SIG-M5 treated with dmso at 0.1 percent for 504 hours (cell line): Measurements from ENCODE around the gene PPP1R9B.

ENCODE experiments used
- DNase-seq: peaks from one replicate; lab custom pipeline; 2025; ENCODE audit not compliant: unreplicated experiment; lab: John Stamatoyannopoulos, UW

PPP1R9B gene

DNA sequence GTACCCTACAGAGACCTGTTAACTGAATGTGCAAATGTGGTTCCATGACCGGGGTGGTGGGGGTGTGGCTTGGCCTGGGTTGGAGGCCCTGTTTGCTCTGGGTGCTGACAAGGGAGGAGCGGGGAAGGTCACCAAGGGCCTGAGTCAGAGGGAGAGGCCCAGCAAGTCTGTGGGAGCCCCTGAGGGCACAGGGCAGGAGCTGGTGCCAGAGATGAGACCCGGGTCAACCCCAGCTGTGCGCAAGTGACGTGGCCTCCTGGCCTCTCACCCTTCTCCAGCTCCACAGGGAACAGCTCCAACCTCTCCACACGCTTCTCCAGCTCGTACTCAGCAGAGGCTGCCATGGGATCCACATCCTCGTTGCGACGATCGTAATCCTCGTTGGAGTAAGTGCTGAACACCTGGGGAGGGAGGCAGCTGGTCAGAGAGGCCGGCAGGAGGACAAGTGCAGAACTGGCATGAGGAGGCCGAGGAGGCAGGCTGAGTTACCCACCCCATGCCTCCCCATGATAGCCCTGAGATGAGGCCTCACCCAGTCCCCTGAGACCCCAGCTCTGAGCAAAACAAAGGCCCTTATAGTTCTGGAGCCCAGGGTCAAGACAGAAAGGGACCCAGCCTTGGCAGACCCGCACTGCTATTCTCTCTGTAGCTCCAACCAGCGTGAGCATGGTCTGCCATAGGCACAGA is 5.5 kb downstream of the PPP1R9B start:
- no peak for DNase-seq

DNA sequence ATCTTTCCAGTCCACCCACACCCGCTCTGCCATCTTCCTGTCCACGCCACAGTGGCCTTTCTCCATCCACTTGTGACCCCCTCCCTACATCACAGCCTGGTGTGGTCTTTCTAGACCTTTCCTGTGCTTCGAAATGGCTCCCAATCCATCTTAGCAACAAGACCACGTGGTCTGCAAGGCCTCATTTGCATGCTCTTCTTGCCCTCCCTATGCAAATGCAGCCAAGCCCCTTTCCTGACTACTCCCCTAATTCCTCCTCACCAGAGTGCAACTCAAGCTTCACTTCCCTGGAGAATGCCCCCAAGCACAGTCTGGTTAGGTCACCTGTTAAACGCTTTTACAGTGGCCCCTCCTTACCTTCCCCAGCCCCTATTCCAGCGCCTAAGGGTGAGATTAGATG is 6.1 kb downstream of the PPP1R9B start:
- DNase-seq: no peak

- DNase-seq: no peak
Observed at GRCh38 chr17:50143461-50144176, 6.9 kb downstream of the PPP1R9B start.

DNA sequence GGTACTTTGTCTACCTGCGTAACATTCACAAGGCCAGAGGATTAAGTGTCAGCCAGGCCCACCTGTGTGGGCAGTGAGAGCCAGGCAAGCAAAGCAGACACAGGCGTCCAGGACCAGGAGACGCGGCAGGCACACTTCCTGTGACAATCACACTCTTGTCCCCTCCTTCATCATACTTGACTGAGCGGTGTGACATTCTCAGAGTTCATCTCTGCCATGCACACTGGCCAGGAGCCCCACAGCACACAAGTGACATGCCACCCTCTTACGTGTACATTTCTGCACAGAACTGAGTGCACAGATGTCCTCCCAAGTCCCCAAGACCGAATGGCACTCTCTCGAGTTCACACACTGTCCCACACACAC is 8.7 kb downstream of the PPP1R9B start:
- no peak for DNase-seq

- no peak for DNase-seq
Observed at GRCh38 chr17:50141026-50141744, 9.3 kb downstream of the PPP1R9B start.

GRCh38 chr17:50139950-50140885 is 10.3 kb downstream of the PPP1R9B start:
- peak; percentile 78 for DNase-seq

DNA sequence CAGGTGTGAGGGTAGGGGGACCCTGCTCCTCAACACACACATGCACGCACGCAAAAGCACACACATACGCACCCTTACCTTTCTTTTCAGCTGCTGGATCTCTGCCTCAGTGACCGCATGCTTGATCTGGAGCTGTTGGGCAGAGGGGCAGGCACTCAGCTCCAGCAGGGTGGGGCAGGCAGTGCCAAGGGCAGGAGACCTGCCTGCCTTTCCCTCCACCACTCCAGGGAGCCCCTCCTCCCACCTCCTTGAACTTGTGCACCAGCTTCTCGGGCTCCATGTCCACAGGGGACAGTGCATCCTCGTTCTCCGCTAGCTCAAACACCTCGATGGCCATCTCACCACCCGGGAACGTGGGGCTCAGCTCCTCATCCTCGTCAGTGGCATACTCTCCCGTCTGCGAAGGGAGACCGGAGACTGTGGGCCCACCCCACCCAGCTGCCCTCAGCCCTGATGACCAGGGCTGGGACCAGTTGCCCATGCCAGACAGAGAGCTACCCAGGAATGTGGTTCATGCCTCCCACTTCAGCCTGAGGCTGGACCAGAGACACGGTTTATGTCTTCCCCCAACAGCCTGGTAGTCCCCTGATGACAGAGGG is 11.2 kb downstream of the PPP1R9B start:
- DNase-seq: no peak

- DNase-seq: no peak
Observed at GRCh38 chr17:50137042-50137441, 13.4 kb downstream of the PPP1R9B start.

GRCh38 chr17:50136096-50136687 is 14.3 kb downstream of the PPP1R9B start:
- no peak for DNase-seq

GRCh38 chr17:50135316-50136095 is 15.0 kb downstream of the PPP1R9B start:
- DNase-seq: no peak

DNA sequence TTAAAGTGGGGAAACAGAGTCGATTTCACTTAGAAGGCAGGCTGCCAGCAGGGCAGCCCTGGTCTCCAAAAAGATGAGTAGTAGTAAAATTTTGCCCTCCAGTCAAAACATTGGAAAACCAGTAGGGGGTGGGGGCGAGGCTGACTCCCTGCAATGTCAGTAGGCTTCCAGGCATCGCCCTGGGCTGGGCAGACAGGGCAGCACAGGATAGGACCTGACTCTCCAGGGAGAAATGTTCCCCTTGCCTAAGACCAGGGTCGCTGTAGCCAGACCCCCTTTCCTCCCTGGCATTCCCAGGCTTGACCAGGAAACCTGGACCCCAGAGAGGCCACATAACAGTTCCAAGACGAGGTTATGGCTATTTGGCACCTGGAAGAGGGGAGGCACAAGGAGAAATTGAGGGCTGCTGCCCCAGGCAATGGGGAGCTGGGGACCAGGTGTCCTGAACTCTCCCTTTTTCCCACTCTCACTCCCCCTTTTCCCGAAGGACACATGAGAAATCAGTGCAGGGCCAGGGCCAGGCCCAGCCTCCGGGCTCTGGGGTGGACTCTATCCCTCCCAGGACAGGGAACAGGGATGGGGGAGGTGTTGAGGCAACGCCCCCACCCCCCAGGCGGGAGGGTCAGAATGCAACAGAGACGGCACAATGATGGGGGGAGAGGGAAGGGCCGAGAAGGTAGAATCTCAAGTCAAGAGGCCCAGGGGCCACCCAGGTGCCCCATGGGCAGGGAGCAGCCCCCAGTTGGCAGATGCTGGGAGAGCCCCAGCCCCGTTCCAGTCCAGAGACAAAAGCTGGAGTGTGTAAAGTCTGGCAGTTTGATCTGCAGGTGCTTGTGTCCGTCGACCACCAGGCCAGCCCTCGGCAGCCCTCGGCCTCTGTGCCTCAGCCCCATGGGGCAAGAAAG is 16.0 kb downstream of the PPP1R9B start:
- no peak for DNase-seq

- no peak for DNase-seq
Observed at GRCh38 chr17:50133769-50134099, 16.7 kb downstream of the PPP1R9B start.

GRCh38 chr17:50133028-50133768 is 17.3 kb downstream of the PPP1R9B start:
- DNase-seq: no peak

- DNase-seq: no peak
Observed at GRCh38 chr17:50132104-50132794, 18.2 kb downstream of the PPP1R9B start.

DNA sequence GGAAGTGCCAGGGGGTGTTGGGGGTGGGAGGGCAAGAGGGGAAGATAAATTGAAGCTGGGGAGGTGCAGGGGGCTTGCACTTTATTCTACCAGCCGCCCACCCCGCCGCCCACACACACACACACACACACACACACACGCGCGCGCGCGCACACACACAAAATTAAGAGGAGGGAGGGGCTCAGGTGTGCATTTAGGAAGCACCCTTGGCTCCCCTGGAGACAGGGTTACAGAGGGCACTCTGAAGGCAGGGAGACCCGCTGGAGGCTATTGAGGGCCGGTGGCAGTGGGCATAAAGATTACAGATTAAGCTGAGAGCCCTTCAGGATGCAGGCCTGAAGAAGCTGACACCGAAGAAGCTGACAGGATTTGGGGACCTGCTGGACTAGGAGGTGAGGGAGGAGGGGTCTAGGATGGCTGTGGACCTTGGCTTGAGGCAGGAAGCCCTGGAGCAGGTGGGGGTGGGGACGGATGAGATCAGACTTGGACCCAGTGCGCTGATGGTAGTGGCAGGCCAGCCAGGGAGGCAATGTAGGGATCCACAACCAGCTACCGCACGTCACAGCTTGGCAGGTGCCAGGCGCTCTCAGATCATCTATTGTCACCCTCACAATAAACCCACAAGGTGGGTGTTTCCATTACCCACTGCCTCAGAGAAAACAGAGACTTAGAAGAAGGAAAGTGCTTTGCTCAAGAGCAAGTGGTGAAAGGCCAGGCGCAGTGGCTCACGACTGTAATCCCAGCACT is 19.7 kb downstream of the PPP1R9B start:
- DNase-seq: no peak

- no peak for DNase-seq
Observed at GRCh38 chr17:50129728-50130558, 20.5 kb downstream of the PPP1R9B start, which contains the start of gene SAMD14. Gene SAMD14 (minus strand): TSS chr17:50130160. CDS start chr17:50124959, 5,201 bp downstream.
